CD14-positive monocyte (primary cell): Measurements from ENCODE around the gene RAD51D. TPM values are rescaled to one million over a fixed set of nuclear protein-coding genes. Genes with fewer than 3 reads are reported as not detected.

Experiments used
- DNase-seq, 3 donors: peaks; one replicate each; pipeline ENCODE4 v3.0.0-alpha.2; 2011 to 2022
- H2AFZ ChIP-seq: 2 replicates; pipeline ENCODE4 v1.6.0; 2012; ENCODE audit warnings: mild to moderate bottlenecking, low read depth, low read length, inconsistent platforms; ENCODE audit not compliant: insufficient read depth, poor library complexity, severe bottlenecking
- H3K27ac ChIP-seq, 2 donors: 1 replicate in 1 of 2; 2 replicates in 1 of 2; pipeline ENCODE4 v1.5.1; 2012 to 2013; ENCODE audit warnings: low read length in 2 of 2, control low read depth in 1 of 2, inconsistent platforms in 1 of 2, low read depth in 1 of 2, mild to moderate bottlenecking in 1 of 2
- H3K27me3 ChIP-seq, 2 donors: one replicate each; pipeline versions ENCODE4 v1.6.0 to v1.6.1; 2011 to 2013; ENCODE audit warnings: low read length in 2 of 2; ENCODE audit not compliant: control insufficient read depth in 2 of 2, insufficient read depth in 2 of 2
- H3K36me3 ChIP-seq, 2 donors: replicated peaks in 1 of 2; 1 replicate in 1 of 2; 2 replicates in 1 of 2; pipeline versions ENCODE4 v1.5.1 to v1.6.1; 2012 to 2013; ENCODE audit warnings: low read length in 2 of 2, control low read depth in 1 of 2, inconsistent platforms in 1 of 2, mild to moderate bottlenecking in 1 of 2; ENCODE audit not compliant: insufficient read depth in 2 of 2, control insufficient read depth in 1 of 2
- H3K4me1 ChIP-seq, 2 donors: 1 replicate in 1 of 2; 2 replicates in 1 of 2; pipeline versions ENCODE4 v1.5.1 to v1.6.1; 2012 to 2013; ENCODE audit warnings: low read length in 2 of 2, control low read depth in 1 of 2, inconsistent platforms in 1 of 2, mild to moderate bottlenecking in 1 of 2, moderate library complexity in 1 of 2; ENCODE audit not compliant: insufficient read depth in 2 of 2, control insufficient read depth in 1 of 2
- H3K4me2 ChIP-seq: replicated peaks from 2 replicates; pipeline ENCODE3; 2012; ENCODE audit warnings: low read length, moderate library complexity, mild to moderate bottlenecking; ENCODE audit not compliant: poor library complexity, severe bottlenecking; ENCODE audit errors: extremely low read depth
- H3K4me3 ChIP-seq, 3 experiments: fragments of 200-600 bp in 1 of 3; sonication (generic) in 1 of 3; replicated peaks in 1 of 3; 1 replicate in 2 of 3; 2 replicates in 1 of 3; pipeline ENCODE4 v1.5.1; 2011 to 2013; ENCODE audit warnings: low read length in 3 of 3, mild to moderate bottlenecking in 3 of 3, control low read depth in 2 of 3, low read depth in 2 of 3, inconsistent platforms in 1 of 3, moderate library complexity in 1 of 3
- H3K79me2 ChIP-seq: 2 replicates; pipeline ENCODE4 v1.6.0; 2012; ENCODE audit warnings: mild to moderate bottlenecking, control low read depth, inconsistent platforms, low read length, moderate library complexity; ENCODE audit not compliant: insufficient read depth
- H3K9ac ChIP-seq: 2 replicates; pipeline ENCODE4 v1.6.0; 2017; ENCODE audit warnings: low read length, mild to moderate bottlenecking; ENCODE audit not compliant: insufficient read depth, poor library complexity, severe bottlenecking
- H3K9me3 ChIP-seq, 2 donors: replicated peaks in 1 of 2; 1 replicate in 1 of 2; 2 replicates in 1 of 2; pipeline versions ENCODE4 v1.5.1 to v1.6.1; 2012 to 2013; ENCODE audit warnings: low read length in 2 of 2, control low read depth in 1 of 2; ENCODE audit not compliant: control insufficient read depth in 1 of 2, insufficient read depth in 1 of 2
- H4K20me1 ChIP-seq: 2 replicates; pipeline ENCODE4 v1.6.0; 2012; ENCODE audit warnings: mild to moderate bottlenecking, low read length, control low read depth, moderate library complexity; ENCODE audit not compliant: insufficient read depth
- H3K27ac Mint-ChIP-seq, 7 donors: one replicate each; pipeline ENCODE4 v1.8.0; 2020; ENCODE audit warnings: mild to moderate bottlenecking in 7 of 7, mixed read lengths in 7 of 7, moderate library complexity in 6 of 7, inconsistent platforms in 2 of 7
- H3K27me3 Mint-ChIP-seq, 3 donors: one replicate each; pipeline ENCODE4 v1.8.0; 2021 to 2022; ENCODE audit warnings: low read depth in 3 of 3, mild to moderate bottlenecking in 3 of 3, mixed read lengths in 3 of 3, moderate library complexity in 3 of 3, inconsistent platforms in 1 of 3
- H3K36me3 Mint-ChIP-seq, 2 donors: one replicate each; pipeline ENCODE4 v1.8.0; 2020; ENCODE audit warnings: mixed read lengths in 2 of 2, inconsistent platforms in 1 of 2, mild to moderate bottlenecking in 1 of 2
- H3K4me1 Mint-ChIP-seq: one replicate; pipeline ENCODE4 v1.8.0; 2020; ENCODE audit warnings: mild to moderate bottlenecking, mixed read lengths
- H3K4me3 Mint-ChIP-seq, 2 donors: one replicate each; pipeline ENCODE4 v1.8.0; 2020; ENCODE audit warnings: mild to moderate bottlenecking in 2 of 2, mixed read lengths in 2 of 2, moderate library complexity in 1 of 2
- H3K9me3 Mint-ChIP-seq, 7 donors: one replicate each; pipeline ENCODE4 v1.8.0; 2020 to 2022; ENCODE audit warnings: mixed read lengths in 7 of 7, mild to moderate bottlenecking in 6 of 7, moderate library complexity in 6 of 7, inconsistent platforms in 2 of 7
- CTCF ChIP-seq: fragments of 200-600 bp; IDR thresholded peaks from one replicate; pipeline ENCODE4 v1.8.0; 2022; ENCODE audit warnings: antibody characterized with exemption, mild to moderate bottlenecking
- WGBS: methylation state at CpG from one replicate; pipeline ENCODE4 v1.1.5; 2013; ENCODE audit warnings: missing lambda C conversion rate; ENCODE audit not compliant: insufficient coverage; 5-methylcytosine and 5-hydroxymethylcytosine counted together
- intact Hi-C, 2 donors: fragments of 100-400 bp; cut with micrococcal nuclease; formaldehyde crosslinking; loops; one replicate each; pipeline versions ENCODE4 v1.15.0 to v1.15.1; 2023
- polyA plus RNA-seq, 3 donors: library from polyadenylated mRNA; depleted of rRNA in 1 of 3; unstranded in 2 of 3; stranded (reverse) in 1 of 3; fragments of 300-500 nt in 2 of 3; fragments of >200 nt in 1 of 3; fragmentation: Illumina TruSeq in 2 of 3; gene quantifications; 1 replicate in 2 of 3; 2 replicates in 1 of 3; pipeline ENCODE4 v1.2.3, GENCODE V29; 2012 to 2021

The RAD51D gene
- polyA plus RNA-seq, 3 donors, result 4.4 to 6.9 (median 5.8) TPM

DNA sequence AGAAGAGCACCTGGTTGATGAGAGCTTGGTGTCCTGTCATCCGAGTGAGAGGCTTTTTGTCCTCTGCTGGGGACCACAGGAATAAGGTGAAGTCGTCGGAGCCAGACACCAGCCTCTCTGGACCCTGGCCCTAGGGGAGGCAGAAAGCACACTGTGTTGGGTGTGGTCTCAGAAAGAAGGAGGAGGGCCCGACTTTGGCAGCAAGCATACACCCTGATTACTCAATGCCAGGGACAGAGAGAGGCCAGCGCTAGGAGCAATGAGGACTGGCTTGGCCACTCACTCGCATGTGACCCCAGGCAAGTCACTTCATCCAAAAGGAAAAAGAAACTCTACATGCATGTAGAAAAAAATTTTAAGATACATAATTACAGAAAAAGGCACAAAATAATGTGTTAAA is 15.7 kb upstream of the RAD51D start:
- intact Hi-C loops, result no loop called here
- no peak for DNase-seq
- H3K27me3 ChIP-seq, result no peaks in the 10 kb centered on the region
- H3K36me3 ChIP-seq, result peaks cover 76 to 88% of the 10 kb centered on the region in 2 donors
- Mint-ChIP-seq H3K27me3 (peaks cover 0 to 2% (median 0%) of the 10 kb centered on the region in 3 donors), H3K27ac (no peak overlapping the region), H3K36me3 (peaks cover 79 to 81% of the 10 kb centered on the region in 2 donors), H3K4me3 (no peak overlapping the region), H3K4me1 (no peaks in the 10 kb centered on the region), H3K9me3 (no peaks in the 10 kb centered on the region)
- TF ChIP-seq CTCF, result no peak
- no peak overlapping the region for H3K4me2 ChIP-seq
- H3K4me3 ChIP-seq, result no peak overlapping the region
- no peak overlapping the region for H2AFZ ChIP-seq
- H3K9ac ChIP-seq, result no peak overlapping the region
- no peaks in the 10 kb centered on the region for H3K4me1 ChIP-seq
- WGBS, result 100% methylated on average over 3 of the region's 6 CpGs
- no peaks in the 10 kb centered on the region for H3K79me2 ChIP-seq
- no peak overlapping the region for H3K27ac ChIP-seq
- no peaks in the 10 kb centered on the region for H3K9me3 ChIP-seq
- H4K20me1 ChIP-seq, result no peaks in the 10 kb centered on the region

GRCh38 chr17:35132816-35133550 is 13.3 kb upstream of the RAD51D start:
- Histone ChIP-seq H3K9ac (no peak overlapping the region), H4K20me1 (no peaks in the 10 kb centered on the region), H3K79me2 (no peaks in the 10 kb centered on the region), H3K27me3 (no peaks in the 10 kb centered on the region), H3K4me3 (no peak overlapping the region), H3K4me1 (no peaks in the 10 kb centered on the region), H3K36me3 (peaks cover 66 to 71% of the 10 kb centered on the region in 2 donors), H3K4me2 (no peak overlapping the region), H3K27ac (no peak overlapping the region), H3K9me3 (no peaks in the 10 kb centered on the region), H2AFZ (no peak overlapping the region)
- Mint-ChIP-seq H3K36me3 (peaks cover 66 to 70% of the 10 kb centered on the region in 2 donors), H3K4me1 (no peaks in the 10 kb centered on the region), H3K9me3 (no peaks in the 10 kb centered on the region), H3K4me3 (no peak overlapping the region), H3K27ac (peak overlapping the region in 1 of 7 donors; percentile 6), H3K27me3 (peaks cover 0 to 2% (median 0%) of the 10 kb centered on the region in 3 donors)
- DNase-seq, result no peak
- intact Hi-C loops, result no loop called here
- no peak for TF ChIP-seq CTCF
- WGBS, result 95% methylated on average over 19 of the region's 22 CpGs
